HG03095 (cell line): ENCODE measurements around the gene MARCHF10.
"Not testable (repeated sequence)": the region's sequence is repeated elsewhere in the genome, so short reads cannot be mapped to it uniquely, and the experiment has no call there.

Experiments used
- ATAC-seq: cut with Tn5 transposase; IDR thresholded peaks from one replicate; pipeline ENCODE4 v1.9.1; 2021; ENCODE audit warnings: moderate library complexity; ENCODE audit not compliant: unreplicated experiment

Gene MARCHF10

GRCh38 chr17:62702746-62703260, 105.3 kb downstream of the MARCHF10 start:
- no peak for ATAC-seq

GRCh38 chr17:62701706-62702085, 106.4 kb downstream of the MARCHF10 start:
- no peak for ATAC-seq

GRCh38 chr17:62700964-62701705, 107.0 kb downstream of the MARCHF10 start:
- ATAC-seq: no peak

GRCh38 chr17:62698459-62698858, 109.7 kb downstream of the MARCHF10 start:
- ATAC-seq: not testable (repeated sequence)

- no peak for ATAC-seq
Observed at GRCh38 chr17:62696726-62697490, 111.2 kb downstream of the MARCHF10 start.

- no peak for ATAC-seq
Observed at GRCh38 chr17:62696256-62696655, 111.9 kb downstream of the MARCHF10 start.

- not testable (repeated sequence) for ATAC-seq
Observed at GRCh38 chr17:62695093-62695738, 112.9 kb downstream of the MARCHF10 start.

GRCh38 chr17:62693616-62694409, 114.3 kb downstream of the MARCHF10 start:
- no peak for ATAC-seq

- ATAC-seq: no peak
Observed at GRCh38 chr17:62692721-62693431, 115.2 kb downstream of the MARCHF10 start.

- no peak for ATAC-seq
Observed at GRCh38 chr17:62692159-62692651, 115.9 kb downstream of the MARCHF10 start.

- not testable (repeated sequence) for ATAC-seq
Observed at GRCh38 chr17:62691589-62691915, 116.6 kb downstream of the MARCHF10 start.

- no peak for ATAC-seq
Observed at GRCh38 chr17:62690168-62690897, 117.8 kb downstream of the MARCHF10 start.

- no peak for ATAC-seq
Observed at GRCh38 chr17:62689441-62690167, 118.5 kb downstream of the MARCHF10 start.

- no peak for ATAC-seq
Observed at GRCh38 chr17:62688398-62689160, 119.5 kb downstream of the MARCHF10 start.

- no peak for ATAC-seq
Observed at GRCh38 chr17:62687997-62688396, 120.1 kb downstream of the MARCHF10 start.

- no peak for ATAC-seq
Observed at GRCh38 chr17:62684179-62684578, 123.9 kb downstream of the MARCHF10 start.

- ATAC-seq: no peak
Observed at GRCh38 chr17:62681939-62682381, 126.2 kb downstream of the MARCHF10 start.
